ENCODE measurements around the gene MYLK3. TPM values are rescaled to one million over a fixed set of nuclear protein-coding genes. Genes with fewer than 3 reads are reported as not detected.

Gene MYLK3
- polyA plus RNA-seq, 3 donors: 0.32 TPM; not detected in 2

DNA sequence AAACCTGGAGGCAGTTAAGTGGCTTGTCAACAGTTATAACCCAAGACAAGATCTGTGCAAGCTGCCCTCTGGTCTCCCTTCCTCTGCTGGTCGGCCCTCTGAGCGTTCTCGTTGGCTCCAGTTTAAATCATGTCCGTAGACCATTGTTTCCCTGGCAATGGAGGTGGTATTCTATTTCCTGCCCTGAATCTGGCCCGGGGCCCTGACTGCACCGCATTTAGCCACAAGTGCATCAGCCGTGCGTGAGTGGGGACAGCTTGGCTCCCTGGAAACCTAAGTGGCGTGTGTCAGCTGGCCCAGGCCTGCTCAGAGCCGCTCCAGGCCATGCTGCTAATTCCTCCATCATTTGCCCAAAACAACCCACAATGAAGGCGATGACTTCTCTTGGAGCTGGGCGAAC is 15.0 kb upstream of the MYLK3 start:
- Histone ChIP-seq H3K9me3 (replicated peaks in 1 of 2; ENCODE audit: control insufficient read depth in 1 of 2, insufficient read depth in 1 of 2, low read length in 2 of 2) (no peaks in the 10 kb centered on the region), H2AFZ (ENCODE audit: insufficient read depth, low read depth, low read length, poor library complexity, severe bottlenecking) (no peak overlapping the region), H3K4me2 (replicated peaks; ENCODE audit: extremely low read depth, low read length, poor library complexity, severe bottlenecking) (no peak overlapping the region), H3K27me3 (ENCODE audit: control insufficient read depth in 2 of 2, insufficient read depth in 2 of 2, low read length in 2 of 2) (no peaks in the 10 kb centered on the region), H3K4me3 (replicated peaks in 1 of 3; ENCODE audit: low read depth in 2 of 3, low read length in 3 of 3) (no peak overlapping the region), H4K20me1 (ENCODE audit: insufficient read depth, low read length) (no peaks in the 10 kb centered on the region), H3K36me3 (replicated peaks in 1 of 2; ENCODE audit: control insufficient read depth in 1 of 2, insufficient read depth in 2 of 2, low read length in 2 of 2) (no peaks in the 10 kb centered on the region), H3K9ac (ENCODE audit: insufficient read depth, low read length, poor library complexity, severe bottlenecking) (no peak overlapping the region), H3K27ac (ENCODE audit: low read depth in 1 of 2, low read length in 2 of 2) (no peak overlapping the region), H3K4me1 (ENCODE audit: control insufficient read depth in 1 of 2, insufficient read depth in 2 of 2, low read length in 2 of 2) (no peaks in the 10 kb centered on the region), H3K79me2 (ENCODE audit: insufficient read depth, low read length) (no peaks in the 10 kb centered on the region)
- WGBS (ENCODE audit: insufficient coverage): 73% methylated on average over 11 of the region's 12 CpGs
- Mint-ChIP-seq H3K4me3 (no peak overlapping the region), H3K27me3 (ENCODE audit: low read depth in 3 of 3) (peaks cover 0 to 9% (median 3%) of the 10 kb centered on the region in 3 donors), H3K36me3 (no peaks in the 10 kb centered on the region), H3K9me3 (no peaks in the 10 kb centered on the region), H3K4me1 (peaks cover 13% of the 10 kb centered on the region), H3K27ac (no peak overlapping the region)
- DNase-seq: no peak
- intact Hi-C loops (cut with micrococcal nuclease): no loop called here
- TF ChIP-seq, protein P1, sequence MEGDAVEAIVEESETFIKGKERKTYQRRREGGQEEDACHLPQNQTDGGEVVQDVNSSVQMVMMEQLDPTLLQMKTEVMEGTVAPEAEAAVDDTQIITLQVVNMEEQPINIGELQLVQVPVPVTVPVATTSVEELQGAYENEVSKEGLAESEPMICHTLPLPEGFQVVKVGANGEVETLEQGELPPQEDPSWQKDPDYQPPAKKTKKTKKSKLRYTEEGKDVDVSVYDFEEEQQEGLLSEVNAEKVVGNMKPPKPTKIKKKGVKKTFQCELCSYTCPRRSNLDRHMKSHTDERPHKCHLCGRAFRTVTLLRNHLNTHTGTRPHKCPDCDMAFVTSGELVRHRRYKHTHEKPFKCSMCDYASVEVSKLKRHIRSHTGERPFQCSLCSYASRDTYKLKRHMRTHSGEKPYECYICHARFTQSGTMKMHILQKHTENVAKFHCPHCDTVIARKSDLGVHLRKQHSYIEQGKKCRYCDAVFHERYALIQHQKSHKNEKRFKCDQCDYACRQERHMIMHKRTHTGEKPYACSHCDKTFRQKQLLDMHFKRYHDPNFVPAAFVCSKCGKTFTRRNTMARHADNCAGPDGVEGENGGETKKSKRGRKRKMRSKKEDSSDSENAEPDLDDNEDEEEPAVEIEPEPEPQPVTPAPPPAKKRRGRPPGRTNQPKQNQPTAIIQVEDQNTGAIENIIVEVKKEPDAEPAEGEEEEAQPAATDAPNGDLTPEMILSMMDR (IDR thresholded peaks at IDR 0.05): no peak

DNA sequence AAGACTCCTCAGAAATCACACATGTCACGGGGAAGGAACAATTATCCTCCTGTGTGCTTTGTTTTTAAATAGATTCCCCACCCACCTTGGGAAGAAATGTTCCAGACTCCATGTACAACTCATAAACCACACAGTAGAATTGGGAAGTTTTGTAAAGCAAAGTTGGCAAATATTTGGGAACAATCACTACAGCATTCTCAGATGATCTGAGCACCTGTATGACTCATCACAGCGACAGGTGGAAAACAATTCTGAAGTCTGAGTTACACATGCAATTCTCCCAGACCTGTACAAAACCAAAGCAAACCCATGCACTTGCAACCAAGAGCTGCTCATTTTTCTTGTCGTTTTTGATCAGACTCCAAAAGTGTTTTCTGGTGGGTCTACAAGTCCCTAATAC is 14.4 kb upstream of the MYLK3 start:
- no peak overlapping the region for H3K27ac Mint-ChIP-seq
- H3K27me3 Mint-ChIP-seq (ENCODE audit: low read depth in 3 of 3): peaks cover 0 to 9% (median 5%) of the 10 kb centered on the region in 3 donors
- Histone ChIP-seq H3K79me2 (ENCODE audit: insufficient read depth, low read length) (no peaks in the 10 kb centered on the region), H3K4me2 (replicated peaks; ENCODE audit: extremely low read depth, low read length, poor library complexity, severe bottlenecking) (no peak overlapping the region), H3K27me3 (ENCODE audit: control insufficient read depth in 2 of 2, insufficient read depth in 2 of 2, low read length in 2 of 2) (no peaks in the 10 kb centered on the region), H3K27ac (ENCODE audit: low read depth in 1 of 2, low read length in 2 of 2) (no peak overlapping the region), H4K20me1 (ENCODE audit: insufficient read depth, low read length) (no peaks in the 10 kb centered on the region), H2AFZ (ENCODE audit: insufficient read depth, low read depth, low read length, poor library complexity, severe bottlenecking) (no peak overlapping the region), H3K36me3 (replicated peaks in 1 of 2; ENCODE audit: control insufficient read depth in 1 of 2, insufficient read depth in 2 of 2, low read length in 2 of 2) (no peaks in the 10 kb centered on the region), H3K9me3 (replicated peaks in 1 of 2; ENCODE audit: control insufficient read depth in 1 of 2, insufficient read depth in 1 of 2, low read length in 2 of 2) (no peaks in the 10 kb centered on the region), H3K9ac (ENCODE audit: insufficient read depth, low read length, poor library complexity, severe bottlenecking) (no peak overlapping the region), H3K4me1 (ENCODE audit: control insufficient read depth in 1 of 2, insufficient read depth in 2 of 2, low read length in 2 of 2) (no peaks in the 10 kb centered on the region), H3K4me3 (replicated peaks in 1 of 3; ENCODE audit: low read depth in 2 of 3, low read length in 3 of 3) (no peak overlapping the region)
- H3K4me1 Mint-ChIP-seq: peaks cover 13% of the 10 kb centered on the region
- no peaks in the 10 kb centered on the region for H3K36me3 Mint-ChIP-seq
- H3K9me3 Mint-ChIP-seq: no peaks in the 10 kb centered on the region
- 100% methylated on average over 1 of the region's 3 CpGs for WGBS (ENCODE audit: insufficient coverage)
- intact Hi-C loops (cut with micrococcal nuclease): no loop called here
- no peak overlapping the region for H3K4me3 Mint-ChIP-seq
- no peak for DNase-seq
- TF ChIP-seq, protein P1 (IDR thresholded peaks at IDR 0.05): no peak
